K562 (cell line): Measurements from ENCODE around the gene TBL2. TPM values are rescaled to one million over a fixed set of nuclear protein-coding genes. Genes with fewer than 3 reads are reported as not detected.

Experiments used
- ATAC-seq: fragments of 200-7000 bp; cut with Tn5 transposase; 3 replicates; pipeline ENCODE4 v1.9.1; 2020; ENCODE audit warnings: moderate library complexity
- Bru-seq: library from RNA; stranded (reverse); fragments of 400-500 nt; gene quantifications from one replicate; lab custom pipeline; 2021; lab: Mats Ljungman, UMichigan
- BruChase-seq, 2 experiments: library from RNA; stranded (reverse); fragments of 400-500 nt; gene quantifications; one replicate each; lab custom pipeline; 2021; lab: Mats Ljungman, UMichigan
- BruUV-seq: library from RNA; stranded (reverse); fragments of 400-500 nt; replicated peaks from 2 replicates; lab custom pipeline; 2021; lab: Mats Ljungman, UMichigan
- CTCF ChIA-PET: fragments of 300-600 bp; formaldehyde crosslinking; extraction: SDS; loops from one replicate; lab custom pipeline; 2021; ENCODE audit warnings: low intra/inter-chr PET ratio; lab: Yijun Ruan, JAX
- POLR2A ChIA-PET: fragments of 300-600, 350-650 bp; sonication (Branson Sonifier 250); formaldehyde crosslinking; extraction: SDS; loops from one replicate; lab custom pipeline; 2021; ENCODE audit warnings: antibody characterized with exemption, inconsistent platforms; lab: Yijun Ruan, JAX
- DNase-seq, 4 experiments: peaks; one replicate each; pipeline versions ENCODE4 v3.0.0 to v3.0.0-alpha.2; 2011 to 2018; ENCODE audit warnings: low spot score in 3 of 4, mixed read lengths in 3 of 4; ENCODE audit errors: extremely low read depth in 1 of 4
- FAIRE-seq: peaks from 2 replicates; lab custom pipeline; 2011; peaks lifted over from hg19 to GRCh38; lab: Jason Lieb, UNC
- H2AFZ ChIP-seq: 2 replicates; pipeline ENCODE4 v1.6.0; 2011; ENCODE audit warnings: low read depth, low read length, control low read depth, inconsistent platforms
- H3K27ac ChIP-seq: fragments of 200-600 bp; 3 replicates; pipeline ENCODE4 v1.8.0; 2011; ENCODE audit warnings: low read depth, mild to moderate bottlenecking, control low read depth, inconsistent platforms, low read length, moderate library complexity, mixed read lengths; ENCODE audit errors: extremely low read depth
- H3K27me3 ChIP-seq, 2 experiments: fragments of 300-600 bp in 1 of 2; 2 replicates in 1 of 2; 3 replicates in 1 of 2; pipeline versions ENCODE4 v1.6.0 to v1.8.0; 2011; ENCODE audit warnings: inconsistent platforms in 2 of 2, low read length in 2 of 2, mild to moderate bottlenecking in 1 of 2, mixed read lengths in 1 of 2, moderate library complexity in 1 of 2; ENCODE audit not compliant: control insufficient read depth in 2 of 2, insufficient read depth in 2 of 2
- H3K36me3 ChIP-seq: fragments of 300-600 bp; 3 replicates; pipeline ENCODE4 v1.8.0; 2011; ENCODE audit warnings: mild to moderate bottlenecking, low read length, inconsistent platforms; ENCODE audit not compliant: control insufficient read depth, insufficient read depth
- H3K4me1 ChIP-seq, 2 experiments: fragments of 200-600 bp in 1 of 2; replicated peaks in 1 of 2; 2 replicates in 1 of 2; 3 replicates in 1 of 2; pipeline versions ENCODE4 v1.5.1 to v1.8.0; 2011; ENCODE audit warnings: inconsistent platforms in 2 of 2, low read length in 2 of 2, mild to moderate bottlenecking in 1 of 2, mixed read lengths in 1 of 2, moderate library complexity in 1 of 2; ENCODE audit not compliant: control insufficient read depth in 2 of 2, insufficient read depth in 2 of 2
- H3K4me2 ChIP-seq: 2 replicates; pipeline ENCODE4 v1.6.1; 2011; ENCODE audit warnings: low read length, control low read depth, inconsistent platforms, mixed read lengths; ENCODE audit not compliant: insufficient read depth
- H3K4me3 ChIP-seq: fragments of 200-600 bp; sonication (generic), shearing (Covaris generic); 2 replicates; pipeline ENCODE4 v1.5.1; 2016; ENCODE audit warnings: control low read depth, inconsistent platforms
- H3K79me2 ChIP-seq: fragments of 200-600 bp; 3 replicates; pipeline ENCODE4 v1.8.0; 2011; ENCODE audit warnings: low read length, inconsistent platforms; ENCODE audit not compliant: control insufficient read depth, insufficient read depth
- H3K9ac ChIP-seq, 2 experiments: 2 replicates each; pipeline versions ENCODE4 v1.6.0 to v1.6.1; 2011; ENCODE audit warnings: low read depth in 2 of 2, low read length in 2 of 2, control low read depth in 1 of 2, inconsistent platforms in 1 of 2, mild to moderate bottlenecking in 1 of 2, mixed read lengths in 1 of 2; ENCODE audit not compliant: insufficient read depth in 1 of 2
- H3K9me1 ChIP-seq: one replicate; pipeline ENCODE4 v1.6.0; 2011; ENCODE audit warnings: inconsistent platforms, mild to moderate bottlenecking, low read length, moderate library complexity; ENCODE audit not compliant: control insufficient read depth, insufficient read depth
- H3K9me3 ChIP-seq: replicated peaks from 2 replicates; pipeline ENCODE4 v1.5.1; 2011; ENCODE audit warnings: low read depth, low read length, inconsistent platforms; ENCODE audit not compliant: control insufficient read depth, insufficient read depth
- H4K20me1 ChIP-seq: replicated peaks from 2 replicates; pipeline ENCODE4 v1.6.1; 2011; ENCODE audit warnings: low read length, inconsistent platforms, mixed read lengths; ENCODE audit not compliant: control insufficient read depth, insufficient read depth
- CBX3 ChIP-seq, 2 experiments: IDR thresholded peaks; 1 replicate in 1 of 2; 2 replicates in 1 of 2; pipeline ENCODE4 v1.6.1; 2012; ENCODE audit warnings: inconsistent platforms in 2 of 2, low read length in 2 of 2, borderline replicate concordance in 1 of 2, control low read depth in 1 of 2
- EWSR1 ChIP-seq: fragments of 450-650 bp; IDR thresholded peaks from 2 replicates; pipeline ENCODE4 v1.6.1; 2018; ENCODE audit warnings: borderline replicate concordance, mild to moderate bottlenecking, low read depth, moderate library complexity; ENCODE audit not compliant: partially characterized antibody
- GTF2A2 ChIP-seq: IDR thresholded peaks from 2 replicates; pipeline ENCODE4 v1.6.1; 2016; ENCODE audit warnings: mild to moderate bottlenecking, missing genetic modification characterization, missing compliant biosample characterization
- RFX5 ChIP-seq: IDR thresholded peaks from 2 replicates; pipeline ENCODE4 v1.6.1; 2011; ENCODE audit warnings: low read depth, mild to moderate bottlenecking, improper control_type of control experiment, low read length
- RHOXF2B ChIP-seq: fragments of 250-450 bp; sonication (Bioruptor Pico); conservative IDR thresholded peaks from 2 replicates; pipeline ENCODE4 v1.5.1; 2021
- SAFB ChIP-seq: fragments of 200-400 bp; formaldehyde crosslinking; IDR thresholded peaks from 2 replicates; pipeline ENCODE4 v1.6.1; 2017; ENCODE audit warnings: low read depth, low read length, borderline replicate concordance
- SIN3A ChIP-seq, 2 experiments: fragments of 150-350 bp in 1 of 2; IDR thresholded peaks; 2 replicates each; pipeline ENCODE4 v1.6.1; 2011 to 2016; ENCODE audit warnings: borderline replicate concordance in 2 of 2, low read depth in 2 of 2, low read length in 2 of 2, mild to moderate bottlenecking in 2 of 2, moderate library complexity in 2 of 2; ENCODE audit not compliant: control insufficient read depth in 1 of 2
- SLC30A9 ChIP-seq: fragments of 250-450 bp; sonication (Bioruptor Pico); IDR thresholded peaks from 2 replicates; pipeline ENCODE4 v1.8.0; 2022; ENCODE audit warnings: mild to moderate bottlenecking, moderate library complexity
- SRSF7 ChIP-seq: fragments of 200-400 bp; formaldehyde crosslinking; optimal IDR thresholded peaks from 2 replicates; pipeline ENCODE3; 2017; ENCODE audit warnings: mild to moderate bottlenecking, low read depth, low read length
- STAT5B ChIP-seq: fragments of 250-450 bp; sonication (Bioruptor Pico); IDR thresholded peaks from 2 replicates; pipeline ENCODE4 v1.8.0; 2021; ENCODE audit warnings: mild to moderate bottlenecking, inconsistent platforms
- ZNF12 ChIP-seq: sonication (generic); formaldehyde crosslinking; IDR thresholded peaks from 2 replicates; pipeline ENCODE4 v1.4.0; 2020; ENCODE audit warnings: mild to moderate bottlenecking, missing genetic modification reagents
- ZNF707 ChIP-seq: fragments of 250-450 bp; sonication (Bioruptor Pico); conservative IDR thresholded peaks from 2 replicates; pipeline ENCODE4 v1.8.0; 2022; ENCODE audit warnings: inconsistent platforms, mild to moderate bottlenecking, moderate library complexity
- ZNF75A ChIP-seq: fragments of 450-650 bp; formaldehyde crosslinking; IDR thresholded peaks from 2 replicates; pipeline ENCODE4 v1.4.0; 2020; ENCODE audit warnings: mild to moderate bottlenecking
- WGBS: fragments of 100-300 bp; shearing (Covaris generic); methylation state at CpG from one replicate; pipeline ENCODE4 v1.1.6; 2016; ENCODE audit warnings: low coverage, mixed read lengths; ENCODE audit not compliant: insufficient coverage; ENCODE audit errors: missing lambda C conversion rate; 5-methylcytosine and 5-hydroxymethylcytosine counted together
- in situ Hi-C: fragments of 300-500 bp; cut with MboI; formaldehyde crosslinking; loops from 4 replicates; pipeline ENCODE4 v1.15.0; 2018; ENCODE audit warnings: inconsistent platforms, mixed read lengths
- intact Hi-C: fragments of 100-400 bp; cut with micrococcal nuclease; formaldehyde crosslinking; loops from 2 replicates; pipeline ENCODE4 v1.14.2; 2022
- long read RNA-seq, 3 experiments: library from polyadenylated mRNA in 2 of 3; library from RNA in 1 of 3; unstranded in 2 of 3; stranded (forward) in 1 of 3; transcript quantifications; one replicate each; pipeline ENCODE4 v2.0.0, GENCODE V29; 2019 to 2022
- polyA minus RNA-seq, 3 experiments: library from RNA; depleted of rRNA, polyadenylated mRNA; stranded (reverse); fragments of >200 nt; gene quantifications; 2 replicates each; pipeline ENCODE4 v1.2.3, GENCODE V29; 2011
- polyA plus RNA-seq, 8 experiments: library from polyadenylated mRNA; depleted of rRNA in 4 of 8; stranded (reverse) in 5 of 8; unstranded in 3 of 8; fragments of >200 nt; fragmentation: Nextera tagmentation in 2 of 8; fragmentation: Illumina TruSeq in 1 of 8; extraction: Ambion mirVana in 2 of 8; extraction: Trizol in 1 of 8; gene quantifications; 2 replicates each; pipeline versions ENCODE4 v1.2.1 to v1.2.3, GENCODE V29; 2011 to 2014; ENCODE audit warnings: inconsistent platforms in 1 of 8, missing spikeins in 1 of 8
- total RNA-seq, 7 experiments: library from RNA; depleted of rRNA in 6 of 7; stranded (reverse); fragments of >200 nt in 6 of 7; fragmentation: Illumina TruSeq in 2 of 7; extraction: Trizol in 2 of 7; gene quantifications; 2 replicates each; pipeline versions ENCODE4 v1.2.1 to v1.2.3, GENCODE V29; 2011 to 2021; ENCODE audit warnings: low replicate concordance in 1 of 7

Gene TBL2
- 126 and 292 TPM in 2 replicates for total RNA-seq (2011; cell fraction: chromatin; rRNA removed; ENCODE audit: low replicate concordance)
- 220 and 224 TPM in 2 replicates for total RNA-seq (2011; cell fraction: nucleolus; rRNA removed)
- total RNA-seq (2011; cell fraction: nucleoplasm; rRNA removed), result 142 and 163 TPM in 2 replicates
- total RNA-seq (2014; rRNA removed) (82.1 and 123 TPM in 2 replicates), total RNA-seq (2014; rRNA removed; fragmentation: Illumina TruSeq; extraction: Trizol) (40.0 and 42.0 TPM in 2 replicates), total RNA-seq (2015; rRNA removed; fragmentation: Illumina TruSeq; extraction: Trizol) (54.1 and 60.6 TPM in 2 replicates), total RNA-seq (2021) (70.3 and 70.8 TPM in 2 replicates), polyA plus RNA-seq (2011; rRNA removed) (47.7 and 49.2 TPM in 2 replicates), polyA plus RNA-seq (2014; fragmentation: Illumina TruSeq; extraction: Trizol) (43.8 and 48.8 TPM in 2 replicates), polyA plus RNA-seq (2014; fragmentation: Nextera tagmentation; extraction: Ambion mirVana) (1 to 10 TPM; 2.5 to 3.0 TPM), polyA plus RNA-seq (2014; rRNA removed) (61.5 and 67.3 TPM in 2 replicates), polyA minus RNA-seq (2011; rRNA and poly(A)+ RNA removed) (57.4 and 92.0 TPM in 2 replicates), Bru-seq, nascent RNA (percentile 93 among the genes with signal in this experiment), BruChase-seq, experiment 1, labeled RNA remaining after a 2-hour chase (percentile 78 among the genes with signal in this experiment), BruChase-seq, experiment 2, labeled RNA remaining after a 6-hour chase (percentile 74 among the genes with signal in this experiment)
- 48.9 and 107 TPM in 2 replicates for polyA plus RNA-seq (2011; cell fraction: cytosol; rRNA removed)
- 45.7 and 87.5 TPM in 2 replicates for polyA plus RNA-seq (2011; cell fraction: nucleus; rRNA removed)
- 51.9 and 71.5 TPM in 2 replicates for polyA plus RNA-seq (2012)
- 81.1 and 112 TPM in 2 replicates for polyA minus RNA-seq (2011; cell fraction: cytosol; rRNA and poly(A)+ RNA removed)
- 51.6 and 57.1 TPM in 2 replicates for polyA minus RNA-seq (2011; cell fraction: nucleus; rRNA and poly(A)+ RNA removed)
- long read RNA-seq, experiment 1, full-length matches to known transcripts, result 230 of 311 reads
- long read RNA-seq, experiment 1, partial matches to known transcripts, result 26 of 311 reads
- long read RNA-seq, experiment 1, other reads (novel, unspliced or antisense), result 55 of 311 reads
- long read RNA-seq, experiment 2, full-length matches to known transcripts, result 51 of 89 reads
- long read RNA-seq, experiment 2, partial matches to known transcripts, result 7 of 89 reads
- long read RNA-seq, experiment 2, other reads (novel, unspliced or antisense), result 31 of 89 reads
- long read RNA-seq, experiment 3, full-length matches to known transcripts, result 63 of 73 reads
- long read RNA-seq, experiment 3, partial matches to known transcripts, result 1 of 73 reads
- long read RNA-seq, experiment 3, other reads (novel, unspliced or antisense), result 9 of 73 reads

- peak; percentile 97 for FAIRE-seq
- intact Hi-C loops, result loop anchor here (1.0 to 2.0 kb wide), 2 partner anchors 16 to 56 kb away; partner anchors contain the start of gene BAZ1B
- Histone ChIP-seq H3K27ac (peak within 1 kb of the TSS; percentile 87), H3K4me3 (peak within 1 kb of the TSS; percentile 70), H4K20me1 (peaks cover 17% of the 10 kb centered on the region; the same call in 1 of the 2 replicates), H3K4me1 (peaks cover 34 to 61% of the 10 kb centered on the region in 2 experiments), H3K9me1 (no peaks in the 10 kb centered on the region), H3K79me2 (peaks cover 47% of the 10 kb centered on the region), H3K36me3 (peaks cover 31% of the 10 kb centered on the region), H3K27me3 (no peaks in the 10 kb centered on the region), H2AFZ (peak within 1 kb of the TSS; percentile 91), H3K9ac (peak within 1 kb of the TSS; percentile 95 to 96), H3K4me2 (peak within 1 kb of the TSS; percentile 95), H3K9me3 (no peaks in the 10 kb centered on the region)
- CTCF ChIA-PET, result no interaction called here
- BruUV-seq, result no TSS peak
- in situ Hi-C loops, result no loop called here
- POLR2A ChIA-PET, result interaction anchor here (0.6 to 5.6 kb wide), 17 partner anchors 9 to 279 kb away, joined by 3 to 72 read pairs (median 4); partner anchors contain the start of genes BAZ1B and BCL7B
- ATAC-seq, result peak; percentile 91
- DNase-seq, result peak; percentile 96 to 100 (median 98)
- under 1% methylated on average over 66 of the region's 75 CpGs for WGBS
- TF ChIP-seq SIN3A (IDR thresholded peaks at IDR 0.05; ENCODE audit: borderline replicate concordance in 2 of 2, control insufficient read depth in 1 of 2, low read depth in 2 of 2, low read length in 2 of 2) (peak; percentile 48 to 51; a peak in 2 of 4 replicates), ZNF75A (no peak), CBX3 (IDR thresholded peaks at IDR 0.05; ENCODE audit: borderline replicate concordance in 1 of 2, low read length in 2 of 2) (no peak), EWSR1 (no peak), GTF2A2 (tag) (peak; percentile 12; the same call in 1 of the 2 replicates), RFX5 (no peak), SLC30A9 (CRISPR knock-in tag) (no peak), ZNF12 (CRISPR knock-in tag) (no peak), STAT5B (CRISPR knock-in tag) (no peak), SRSF7 (no peak), RHOXF2B (CRISPR knock-in tag) (no peak), ZNF707 (CRISPR knock-in tag) (no peak), SAFB (no peak)
Measured at GRCh38 chr7:73578342-73579128, at the start of gene TBL2. TBL2 (minus strand) TSS chr7:73578579; CDS start chr7:73578549, 30 bp downstream.
